Measurements from ENCODE around the gene PTPRG.

PTPRG gene

GRCh38 chr3:62233065-62233464, 671.7 kb downstream of the PTPRG start:
- no peak for DNase-seq (ENCODE audit: low spot score)

- no peak for DNase-seq (ENCODE audit: low spot score)
Observed at GRCh38 chr3:62236016-62236415, 674.6 kb downstream of the PTPRG start.

GRCh38 chr3:62237286-62237948, 676.0 kb downstream of the PTPRG start:
- no peak for DNase-seq (ENCODE audit: low spot score)

GRCh38 chr3:62238003-62238402, 676.6 kb downstream of the PTPRG start:
- no peak for DNase-seq (ENCODE audit: low spot score)

- no peak for DNase-seq (ENCODE audit: low spot score)
Observed at GRCh38 chr3:62238431-62238830, 677.1 kb downstream of the PTPRG start.

GRCh38 chr3:62241279-62241678, 679.9 kb downstream of the PTPRG start:
- DNase-seq (ENCODE audit: low spot score) = no peak

GRCh38 chr3:62242831-62243509, 681.6 kb downstream of the PTPRG start:
- DNase-seq (ENCODE audit: low spot score) = no peak

- no peak for DNase-seq (ENCODE audit: low spot score)
Observed at GRCh38 chr3:62246094-62246493, 684.7 kb downstream of the PTPRG start.

GRCh38 chr3:62246985-62247384, 685.6 kb downstream of the PTPRG start:
- DNase-seq (ENCODE audit: low spot score) = no peak

- DNase-seq (ENCODE audit: low spot score) = no peak
Observed at GRCh38 chr3:62248734-62249483, 687.5 kb downstream of the PTPRG start.

GRCh38 chr3:62249484-62249776, 688.1 kb downstream of the PTPRG start:
- no peak for DNase-seq (ENCODE audit: low spot score)

- DNase-seq (ENCODE audit: low spot score) = no peak
Observed at GRCh38 chr3:62249855-62250543, 688.6 kb downstream of the PTPRG start.

GRCh38 chr3:62252438-62253157, 691.2 kb downstream of the PTPRG start:
- peak; percentile 13 for DNase-seq (ENCODE audit: low spot score)

GRCh38 chr3:62253971-62254370, 692.6 kb downstream of the PTPRG start:
- DNase-seq (ENCODE audit: low spot score) = no peak

- DNase-seq (ENCODE audit: low spot score) = no peak
Observed at GRCh38 chr3:62255758-62256157, 694.4 kb downstream of the PTPRG start.

- DNase-seq (ENCODE audit: low spot score) = no peak
Observed at GRCh38 chr3:62259924-62260323, 698.6 kb downstream of the PTPRG start.

GRCh38 chr3:62260655-62261054, 699.3 kb downstream of the PTPRG start:
- DNase-seq (ENCODE audit: low spot score) = no peak

- no peak for DNase-seq (ENCODE audit: low spot score)
Observed at GRCh38 chr3:62261121-62261520, 699.8 kb downstream of the PTPRG start.

- DNase-seq (ENCODE audit: low spot score) = no peak
Observed at GRCh38 chr3:62261736-62262135, 700.4 kb downstream of the PTPRG start.

GRCh38 chr3:62265528-62265927, 704.2 kb downstream of the PTPRG start:
- no peak for DNase-seq (ENCODE audit: low spot score)

GRCh38 chr3:62266668-62267283, 705.4 kb downstream of the PTPRG start:
- no peak for DNase-seq (ENCODE audit: low spot score)
